Chondrocyte (in vitro differentiated cells): ENCODE results near the gene F11R. TPM values are rescaled to one million over a fixed set of nuclear protein-coding genes. Genes with fewer than 3 reads are reported as not detected.

Source experiments
- DNase-seq: peaks from one replicate; pipeline ENCODE4 v3.0.0; 2021; ENCODE audit warnings: mixed read lengths, low spot score
- H3K27ac Mint-ChIP-seq: one replicate; pipeline ENCODE4 v1.8.0; 2021; ENCODE audit warnings: mild to moderate bottlenecking, moderate library complexity, mixed read lengths; ENCODE audit not compliant: unreplicated experiment
- H3K27me3 Mint-ChIP-seq: 2 replicates; pipeline ENCODE4 v1.8.0; 2021; ENCODE audit warnings: low read depth, mixed read lengths
- H3K36me3 Mint-ChIP-seq: 2 replicates; pipeline ENCODE4 v1.8.0; 2021; ENCODE audit warnings: low read depth, mixed read lengths
- H3K4me1 Mint-ChIP-seq: 2 replicates; pipeline ENCODE4 v1.8.0; 2021; ENCODE audit warnings: low read depth, mild to moderate bottlenecking, mixed read lengths
- H3K4me3 Mint-ChIP-seq: one replicate; pipeline ENCODE4 v1.8.0; 2021; ENCODE audit warnings: mild to moderate bottlenecking, moderate library complexity, mixed read lengths; ENCODE audit not compliant: unreplicated experiment
- H3K9me3 Mint-ChIP-seq: 2 replicates; pipeline ENCODE4 v1.8.0; 2021; ENCODE audit warnings: low read depth, mixed read lengths
- CTCF ChIP-seq: fragments of 200-600 bp; sonication (generic); IDR thresholded peaks from 2 replicates; pipeline ENCODE4 v1.5.0; 2021; ENCODE audit warnings: antibody characterized with exemption, mild to moderate bottlenecking, moderate library complexity
- total RNA-seq: library from RNA; stranded (reverse); gene quantifications from 3 replicates; pipeline ENCODE4 v1.2.1, GENCODE V29; 2021

F11R gene
- total RNA-seq, 1 donor from 2014 or later = 0.90 TPM

- no peaks in the 10 kb centered on the region for H3K36me3 Mint-ChIP-seq
These were observed 33.4 kb downstream of the F11R start for GRCh38 chr1:160987359-160988050.

GRCh38 chr1:160985723-160986122 is 35.2 kb downstream of the F11R start:
- Mint-ChIP-seq H3K4me3 (no peak overlapping the region), H3K4me1 (peaks cover 12% of the 10 kb centered on the region)

More at GRCh38 chr1:160987359-160988050, 33.4 kb downstream of the F11R start:
- DNase-seq = peak; percentile 4
- Mint-ChIP-seq H3K4me3 (no peak overlapping the region), H3K27ac (no peak overlapping the region), H3K9me3 (no peaks in the 10 kb centered on the region), H3K27me3 (peaks cover 6% of the 10 kb centered on the region), H3K4me1 (peaks cover 2% of the 10 kb centered on the region)
- TF ChIP-seq CTCF = no peak

GRCh38 chr1:160981584-160982411 is 39.2 kb downstream of the F11R start:
- peaks cover 1% of the 10 kb centered on the region for H3K36me3 Mint-ChIP-seq
- peaks cover 10% of the 10 kb centered on the region for H3K4me1 Mint-ChIP-seq
- no peaks in the 10 kb centered on the region for H3K9me3 Mint-ChIP-seq
- H3K27ac Mint-ChIP-seq = no peak overlapping the region
- no peak for TF ChIP-seq CTCF
- H3K27me3 Mint-ChIP-seq = peaks cover 28% of the 10 kb centered on the region
- H3K4me3 Mint-ChIP-seq = peak overlapping the region; percentile 41
- DNase-seq = no peak

More at GRCh38 chr1:160985723-160986122, 35.2 kb downstream of the F11R start:
- TF ChIP-seq CTCF = no peak
- Mint-ChIP-seq H3K27me3 (peaks cover 21% of the 10 kb centered on the region), H3K9me3 (no peaks in the 10 kb centered on the region), H3K27ac (no peak overlapping the region), H3K36me3 (peaks cover 1% of the 10 kb centered on the region)
- DNase-seq = no peak

GRCh38 chr1:160979286-160979685 is 41.7 kb downstream of the F11R start:
- no peak for DNase-seq
- TF ChIP-seq CTCF = no peak
- no peak overlapping the region for H3K27ac Mint-ChIP-seq
- H3K36me3 Mint-ChIP-seq = peaks cover 1% of the 10 kb centered on the region
- H3K9me3 Mint-ChIP-seq = no peaks in the 10 kb centered on the region
- H3K27me3 Mint-ChIP-seq = peaks cover 35% of the 10 kb centered on the region
- H3K4me3 Mint-ChIP-seq = no peak overlapping the region
- peaks cover 10% of the 10 kb centered on the region for H3K4me1 Mint-ChIP-seq

- DNase-seq = no peak
- Mint-ChIP-seq H3K4me3 (no peak overlapping the region), H3K4me1 (peaks cover 10% of the 10 kb centered on the region), H3K27me3 (peaks cover 39% of the 10 kb centered on the region), H3K27ac (no peak overlapping the region), H3K36me3 (peaks cover 1% of the 10 kb centered on the region), H3K9me3 (no peaks in the 10 kb centered on the region)
- no peak for TF ChIP-seq CTCF
These were observed 42.4 kb downstream of the F11R start for GRCh38 chr1:160978510-160978927.
